Duodenal mucosa (tissue), 2 donors: ENCODE measurements around the gene GUCY2F.

Experiments used
- H3K27ac ChIP-seq: one replicate; pipeline ENCODE4 v1.7.0; 2013; ENCODE audit warnings: low read depth, low read length
- H3K27me3 ChIP-seq, 2 donors: one replicate each; pipeline ENCODE4 v1.7.0; 2013; ENCODE audit warnings: low read length in 2 of 2, control low read depth in 1 of 2; ENCODE audit not compliant: insufficient read depth in 2 of 2, control insufficient read depth in 1 of 2
- H3K36me3 ChIP-seq, 2 donors: one replicate each; pipeline ENCODE4 v1.7.0; 2013; ENCODE audit warnings: low read length in 2 of 2, control low read depth in 1 of 2; ENCODE audit not compliant: insufficient read depth in 2 of 2, control insufficient read depth in 1 of 2
- H3K4me1 ChIP-seq, 2 donors: one replicate each; pipeline ENCODE4 v1.7.0; 2013; ENCODE audit warnings: low read length in 2 of 2, control low read depth in 1 of 2; ENCODE audit not compliant: insufficient read depth in 2 of 2, control insufficient read depth in 1 of 2
- H3K4me3 ChIP-seq, 2 donors: one replicate each; pipeline ENCODE4 v1.7.0; 2013; ENCODE audit warnings: low read length in 2 of 2, low read depth in 1 of 2
- H3K9ac ChIP-seq, 2 donors: one replicate each; pipeline ENCODE4 v1.7.0; 2013; ENCODE audit warnings: low read length in 2 of 2, low read depth in 1 of 2
- H3K9me3 ChIP-seq, 2 donors: one replicate each; pipeline ENCODE4 v1.7.0; 2013; ENCODE audit warnings: low read length in 2 of 2, control low read depth in 1 of 2; ENCODE audit not compliant: control insufficient read depth in 1 of 2

The GUCY2F gene

GRCh38 chrX:109475174-109475891, 6.6 kb downstream of the GUCY2F start:
- H3K4me3 ChIP-seq: no peak overlapping the region
- H3K9ac ChIP-seq: no peak overlapping the region

GRCh38 chrX:109472939-109473735, 8.7 kb downstream of the GUCY2F start:
- Histone ChIP-seq H3K4me1 (no peaks in the 10 kb centered on the region), H3K27me3 (no peaks in the 10 kb centered on the region), H3K4me3 (no peak overlapping the region), H3K9ac (no peak overlapping the region), H3K36me3 (no peaks in the 10 kb centered on the region), H3K9me3 (no peaks in the 10 kb centered on the region), H3K27ac (no peak overlapping the region)

More at GRCh38 chrX:109475174-109475891, 6.6 kb downstream of the GUCY2F start:
- no peak overlapping the region for H3K27ac ChIP-seq
- no peaks in the 10 kb centered on the region for H3K4me1 ChIP-seq
- H3K27me3 ChIP-seq: no peaks in the 10 kb centered on the region
- H3K36me3 ChIP-seq: no peaks in the 10 kb centered on the region
- H3K9me3 ChIP-seq: no peaks in the 10 kb centered on the region

GRCh38 chrX:109464231-109464630, 17.7 kb downstream of the GUCY2F start:
- no peaks in the 10 kb centered on the region for H3K9me3 ChIP-seq

GRCh38 chrX:109463784-109464183, 18.1 kb downstream of the GUCY2F start:
- no peaks in the 10 kb centered on the region for H3K4me1 ChIP-seq
- H3K36me3 ChIP-seq: no peaks in the 10 kb centered on the region
- H3K27me3 ChIP-seq: no peaks in the 10 kb centered on the region
- H3K9me3 ChIP-seq: no peaks in the 10 kb centered on the region
- no peak overlapping the region for H3K27ac ChIP-seq
- H3K4me3 ChIP-seq: no peak overlapping the region
- H3K9ac ChIP-seq: no peak overlapping the region

More at GRCh38 chrX:109464231-109464630, 17.7 kb downstream of the GUCY2F start:
- no peak overlapping the region for H3K27ac ChIP-seq
- H3K4me3 ChIP-seq: no peak overlapping the region
- no peaks in the 10 kb centered on the region for H3K27me3 ChIP-seq
- no peaks in the 10 kb centered on the region for H3K36me3 ChIP-seq
- no peaks in the 10 kb centered on the region for H3K4me1 ChIP-seq
- H3K9ac ChIP-seq: no peak overlapping the region

GRCh38 chrX:109448282-109448938, 33.5 kb downstream of the GUCY2F start:
- no peak overlapping the region for H3K4me3 ChIP-seq
- H3K27me3 ChIP-seq: no peaks in the 10 kb centered on the region
- no peak overlapping the region for H3K27ac ChIP-seq
- no peak overlapping the region for H3K9ac ChIP-seq
- H3K4me1 ChIP-seq: no peaks in the 10 kb centered on the region
- H3K9me3 ChIP-seq: no peaks in the 10 kb centered on the region
- no peaks in the 10 kb centered on the region for H3K36me3 ChIP-seq

GRCh38 chrX:109441266-109441665, 40.6 kb downstream of the GUCY2F start:
- no peaks in the 10 kb centered on the region for H3K4me1 ChIP-seq
- H3K4me3 ChIP-seq: no peak overlapping the region
- no peaks in the 10 kb centered on the region for H3K36me3 ChIP-seq
- H3K27me3 ChIP-seq: no peaks in the 10 kb centered on the region
- H3K9ac ChIP-seq: no peak overlapping the region
- no peak overlapping the region for H3K27ac ChIP-seq
- H3K9me3 ChIP-seq: no peaks in the 10 kb centered on the region

- Histone ChIP-seq H3K27me3 (no peaks in the 10 kb centered on the region), H3K9ac (no peak overlapping the region), H3K36me3 (no peaks in the 10 kb centered on the region), H3K4me3 (no peak overlapping the region), H3K4me1 (no peaks in the 10 kb centered on the region), H3K27ac (no peak overlapping the region), H3K9me3 (no peaks in the 10 kb centered on the region)
Observed at GRCh38 chrX:109440475-109440874, 41.4 kb downstream of the GUCY2F start.

GRCh38 chrX:109409181-109409580, 72.7 kb downstream of the GUCY2F start:
- Histone ChIP-seq H3K4me1 (no peaks in the 10 kb centered on the region), H3K9me3 (no peaks in the 10 kb centered on the region), H3K27me3 (no peaks in the 10 kb centered on the region), H3K27ac (no peak overlapping the region), H3K9ac (no peak overlapping the region), H3K4me3 (no peak overlapping the region), H3K36me3 (no peaks in the 10 kb centered on the region)

- H3K9ac ChIP-seq: no peak overlapping the region
- no peaks in the 10 kb centered on the region for H3K27me3 ChIP-seq
- H3K27ac ChIP-seq: no peak overlapping the region
- H3K4me3 ChIP-seq: no peak overlapping the region
- H3K4me1 ChIP-seq: no peaks in the 10 kb centered on the region
- no peaks in the 10 kb centered on the region for H3K36me3 ChIP-seq
- no peaks in the 10 kb centered on the region for H3K9me3 ChIP-seq
Observed at GRCh38 chrX:109403922-109404321, 78.0 kb downstream of the GUCY2F start.

- Histone ChIP-seq H3K9ac (no peak overlapping the region), H3K4me1 (no peaks in the 10 kb centered on the region), H3K4me3 (no peak overlapping the region), H3K27me3 (no peaks in the 10 kb centered on the region), H3K36me3 (no peaks in the 10 kb centered on the region), H3K9me3 (no peaks in the 10 kb centered on the region), H3K27ac (no peak overlapping the region)
Observed at GRCh38 chrX:109399831-109400230, 82.1 kb downstream of the GUCY2F start.
